MM.1S (cell line): ENCODE measurements around the gene PUDP.

Source experiments
- EZH2 ChIP-seq: fragments of 300-600 bp; sonication (generic); optimal IDR thresholded peaks from 2 replicates; pipeline ENCODE3; 2017; ENCODE audit warnings: low read depth, mild to moderate bottlenecking, antibody characterized with exemption, low read length, mixed read lengths
- TF ChIP-seq, protein P1 (sequence below): fragments of 300-600 bp; sonication (generic); IDR thresholded peaks from 2 replicates; pipeline ENCODE4 v1.5.1; 2016; ENCODE audit warnings: antibody characterized with exemption, low read length, mixed read lengths

DNA sequence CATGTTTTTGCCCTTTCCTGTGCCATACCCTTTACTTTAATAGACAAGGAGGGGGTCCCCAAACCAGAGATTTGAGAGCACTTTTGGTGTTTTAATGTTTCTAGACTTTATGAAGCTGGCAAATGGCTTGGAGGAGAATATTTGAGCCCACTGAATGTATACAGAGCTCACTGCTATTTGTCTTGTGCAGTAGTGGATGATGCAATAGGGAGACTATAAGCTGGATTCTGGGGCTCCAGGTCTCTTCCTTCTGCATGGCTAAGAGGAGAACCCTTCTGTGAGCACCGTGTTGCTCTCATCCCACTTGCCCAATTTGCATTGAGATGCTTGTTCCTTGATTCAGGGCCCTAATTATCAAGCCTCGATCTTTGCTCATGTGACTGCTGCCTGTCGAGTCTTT, 8.9 kb upstream of the PUDP start:
- TF ChIP-seq, protein P1, sequence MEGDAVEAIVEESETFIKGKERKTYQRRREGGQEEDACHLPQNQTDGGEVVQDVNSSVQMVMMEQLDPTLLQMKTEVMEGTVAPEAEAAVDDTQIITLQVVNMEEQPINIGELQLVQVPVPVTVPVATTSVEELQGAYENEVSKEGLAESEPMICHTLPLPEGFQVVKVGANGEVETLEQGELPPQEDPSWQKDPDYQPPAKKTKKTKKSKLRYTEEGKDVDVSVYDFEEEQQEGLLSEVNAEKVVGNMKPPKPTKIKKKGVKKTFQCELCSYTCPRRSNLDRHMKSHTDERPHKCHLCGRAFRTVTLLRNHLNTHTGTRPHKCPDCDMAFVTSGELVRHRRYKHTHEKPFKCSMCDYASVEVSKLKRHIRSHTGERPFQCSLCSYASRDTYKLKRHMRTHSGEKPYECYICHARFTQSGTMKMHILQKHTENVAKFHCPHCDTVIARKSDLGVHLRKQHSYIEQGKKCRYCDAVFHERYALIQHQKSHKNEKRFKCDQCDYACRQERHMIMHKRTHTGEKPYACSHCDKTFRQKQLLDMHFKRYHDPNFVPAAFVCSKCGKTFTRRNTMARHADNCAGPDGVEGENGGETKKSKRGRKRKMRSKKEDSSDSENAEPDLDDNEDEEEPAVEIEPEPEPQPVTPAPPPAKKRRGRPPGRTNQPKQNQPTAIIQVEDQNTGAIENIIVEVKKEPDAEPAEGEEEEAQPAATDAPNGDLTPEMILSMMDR, result no peak
- no peak for TF ChIP-seq EZH2
